Right lung (tissue), 5 donors: ENCODE results near the gene CITED4. TPM values are rescaled to one million over a fixed set of nuclear protein-coding genes. Genes with fewer than 3 reads are reported as not detected.

Source experiments
- DNase-seq, 2 donors: peaks; one replicate each; pipeline ENCODE4 v3.0.0-alpha.2; 2013
- polyA plus RNA-seq, 5 donors: library from polyadenylated mRNA; unstranded; fragments of 120-200 nt; gene quantifications; one replicate each; pipeline versions ENCODE4 v1.2.1 to v1.2.3, GENCODE V29; 2013; ENCODE audit warnings: inconsistent platforms in 1 of 5, low replicate concordance in 1 of 5; ENCODE audit not compliant: insufficient read length in 5 of 5, insufficient read depth in 1 of 5

CITED4 gene
- polyA plus RNA-seq, 5 donors: 1.9 to 6.3 (median 3.1) TPM

DNA sequence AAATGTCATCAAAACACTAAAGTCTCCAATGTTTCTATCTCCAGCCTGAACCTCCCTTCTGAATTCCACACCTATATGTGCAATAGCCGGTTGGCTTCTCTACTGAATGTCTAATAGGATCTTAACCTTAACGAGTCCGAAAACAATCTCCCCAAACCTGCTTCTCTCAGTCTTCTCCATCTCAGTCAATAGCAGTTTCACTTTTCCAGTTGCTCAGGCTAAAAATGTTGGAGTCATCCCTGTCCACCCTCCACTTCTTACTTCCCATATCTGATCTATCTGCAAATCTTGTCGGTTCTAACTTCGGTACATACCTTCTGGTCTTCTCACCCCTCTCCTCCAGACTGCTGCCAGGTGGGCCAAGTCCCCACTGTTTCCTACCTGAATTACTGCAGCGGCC is 25.5 kb upstream of the CITED4 start:
- DNase-seq: no peak

DNA sequence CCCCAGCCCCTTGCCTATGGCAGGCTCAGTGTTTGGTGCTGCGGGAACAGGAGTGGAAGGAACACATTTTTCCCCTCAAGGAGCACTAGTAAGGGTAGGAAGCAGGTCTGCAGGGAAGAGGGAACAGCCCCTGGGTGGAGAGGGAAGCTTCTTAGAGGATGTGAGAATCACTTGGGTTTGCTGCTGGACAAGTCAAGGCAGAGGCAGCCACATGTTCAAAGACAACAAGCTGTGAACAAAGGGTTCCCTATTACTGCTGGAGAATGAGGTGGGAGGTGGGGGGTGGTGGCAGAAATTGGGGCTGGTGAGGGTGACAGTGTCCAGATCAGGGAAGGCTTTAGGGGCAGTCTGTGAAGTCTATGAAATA is 24.8 kb upstream of the CITED4 start:
- no peak for DNase-seq

DNA sequence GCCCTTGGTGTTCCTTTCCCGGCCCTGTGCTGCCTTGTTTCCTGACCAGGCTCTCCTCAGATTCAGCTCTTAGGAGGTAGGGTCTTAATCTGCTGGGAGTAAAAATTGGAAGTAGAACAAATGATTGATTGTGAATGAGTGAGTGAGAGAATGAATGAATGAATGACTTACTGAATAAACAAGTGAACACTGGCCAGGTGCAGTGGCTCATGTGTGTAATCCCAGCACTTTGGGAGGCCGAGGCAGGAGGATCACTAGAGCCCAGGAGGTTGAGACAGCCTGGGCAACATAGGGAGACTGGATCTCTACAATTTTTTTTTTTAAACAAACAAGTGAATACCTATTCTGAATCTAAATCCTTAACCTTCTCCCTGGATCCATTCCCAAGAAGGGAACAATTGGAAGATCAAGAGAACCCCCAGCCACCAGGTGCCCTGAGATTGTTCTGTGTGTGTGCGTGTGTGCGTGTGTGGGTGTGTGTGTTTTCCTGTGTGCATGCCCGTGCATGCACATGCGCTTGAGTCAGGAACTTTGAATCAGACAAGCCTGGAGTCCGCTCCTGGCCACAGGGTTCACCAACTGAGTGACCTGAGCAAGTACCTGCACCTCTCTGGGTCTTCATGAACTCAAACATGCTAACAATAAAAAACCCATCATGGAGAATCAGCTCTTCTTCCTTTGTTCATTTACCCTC is 24.3 kb upstream of the CITED4 start:
- no peak for DNase-seq

DNA sequence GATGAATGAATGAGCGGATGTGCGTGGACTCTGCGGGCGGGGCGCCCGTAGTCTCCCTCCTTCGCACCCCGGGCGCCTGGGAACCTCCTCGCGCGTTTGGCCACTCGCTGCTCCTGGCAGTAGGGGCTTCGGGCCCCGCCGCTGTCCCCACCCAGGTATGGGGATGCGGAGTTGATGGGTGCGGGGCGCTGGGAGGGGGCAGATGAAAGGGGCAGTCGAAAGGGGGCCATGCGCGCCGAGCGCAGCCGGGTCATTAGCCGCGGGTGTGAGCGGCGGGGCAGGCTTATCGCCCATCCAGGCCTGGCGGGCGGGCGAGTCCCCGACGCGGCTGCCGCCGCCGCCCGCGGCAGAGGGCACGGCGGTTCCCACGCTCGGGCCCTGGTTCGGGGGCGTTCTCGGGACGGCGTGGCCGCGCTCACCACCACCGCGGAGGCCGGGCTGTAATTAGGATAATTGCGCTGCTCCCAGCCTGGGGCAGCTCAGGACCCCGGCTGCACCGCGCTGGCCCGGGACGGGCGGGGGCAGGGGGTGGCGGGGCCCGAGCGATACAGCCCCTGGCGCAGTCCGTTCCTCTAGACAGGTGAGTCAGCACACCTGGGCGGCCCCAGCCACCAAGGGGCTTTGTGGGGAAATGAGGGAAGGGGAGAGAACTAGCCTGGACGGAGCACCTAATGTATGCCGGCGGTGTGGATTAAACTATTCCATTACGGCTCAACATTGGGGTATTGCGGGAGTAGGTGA is 22.1 kb upstream of the CITED4 start:
- DNase-seq: no peak

DNA sequence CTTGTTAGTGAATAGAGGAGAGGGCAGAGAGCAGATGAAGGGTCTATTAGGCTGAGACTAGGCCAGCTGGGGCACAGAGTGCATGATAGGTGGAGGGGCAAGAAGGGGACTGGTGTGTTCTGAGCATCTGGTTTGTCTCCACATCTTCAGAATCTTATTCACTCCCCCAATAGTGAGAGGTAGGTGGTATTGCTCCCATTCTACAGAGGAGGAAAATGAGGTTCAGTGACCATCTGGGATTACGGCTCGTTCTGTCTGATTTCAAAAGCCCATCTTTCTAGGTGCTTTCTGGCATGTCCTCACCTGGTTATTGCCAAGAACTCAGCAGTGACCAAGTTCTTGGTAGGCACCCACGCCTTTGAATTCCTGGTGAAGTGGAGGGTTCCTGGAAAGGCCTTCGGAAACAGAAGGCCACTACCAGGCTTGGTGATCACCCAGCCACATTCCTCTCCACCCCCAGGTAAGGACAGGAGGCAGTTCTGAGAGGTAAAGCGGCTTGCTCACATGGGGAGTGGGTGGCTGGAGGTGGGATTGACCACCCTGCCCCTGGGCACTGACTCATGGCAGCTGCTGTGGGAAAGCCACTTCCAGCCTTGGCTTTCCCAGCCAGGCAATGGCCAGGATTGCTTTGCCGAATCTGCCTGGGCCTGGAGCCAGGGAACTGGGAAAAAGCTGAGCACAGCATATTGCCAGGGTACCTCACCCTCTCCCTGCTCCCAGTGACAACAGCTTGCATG is 18.8 kb upstream of the CITED4 start:
- no peak for DNase-seq

DNA sequence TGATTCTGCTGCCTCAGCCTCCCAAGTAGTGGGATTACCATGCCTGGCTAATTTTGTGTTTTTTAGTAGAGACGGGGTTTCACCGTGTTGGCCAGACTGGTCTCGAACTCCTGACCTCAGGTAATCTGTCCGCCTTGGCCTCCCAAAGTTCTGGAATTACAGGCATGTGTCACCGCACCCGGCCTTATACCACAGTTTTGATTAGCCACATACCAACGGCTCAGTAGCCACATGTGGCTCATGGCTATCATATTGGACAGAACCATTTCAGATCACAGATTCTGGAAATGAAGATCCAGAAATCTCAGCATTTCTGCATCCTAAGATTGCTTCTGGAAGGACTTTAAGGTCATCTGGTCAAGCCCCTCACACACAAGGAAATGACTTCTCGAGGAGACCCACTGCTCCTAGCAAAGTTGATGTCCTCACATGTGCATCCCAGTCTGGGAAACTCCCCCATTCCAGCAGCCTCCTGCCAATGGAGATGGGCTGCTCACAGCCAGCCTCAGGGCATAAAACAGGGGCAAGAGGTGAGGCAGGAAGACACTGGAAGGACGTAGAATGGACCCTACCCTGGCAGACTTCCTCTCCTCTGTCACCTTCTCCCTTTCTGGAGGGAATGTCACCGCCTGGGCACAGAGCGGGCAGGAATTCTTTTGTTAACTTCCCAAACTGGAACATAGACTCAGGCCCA is 17.5 kb upstream of the CITED4 start:
- no peak for DNase-seq

DNA sequence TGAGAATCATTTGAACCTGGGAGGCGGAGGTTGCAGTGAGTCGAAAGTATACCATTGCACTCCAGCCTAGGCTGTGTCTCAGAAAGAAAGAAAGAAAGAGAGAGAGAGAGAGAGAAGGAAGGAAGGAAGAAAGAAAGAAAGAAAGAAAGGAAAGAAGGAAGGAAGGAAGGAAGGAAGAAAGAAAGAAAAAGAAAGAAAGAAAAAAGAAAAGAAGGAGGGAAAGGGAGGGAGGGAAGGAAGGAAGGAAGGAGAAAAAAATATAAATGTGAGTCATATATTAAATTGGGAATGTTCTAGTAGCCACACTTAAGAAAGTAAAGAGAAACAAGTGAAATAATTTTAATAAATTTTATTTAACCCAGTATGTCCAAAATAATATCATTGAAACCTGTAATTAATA is 16.7 kb upstream of the CITED4 start:
- no peak for DNase-seq

DNA sequence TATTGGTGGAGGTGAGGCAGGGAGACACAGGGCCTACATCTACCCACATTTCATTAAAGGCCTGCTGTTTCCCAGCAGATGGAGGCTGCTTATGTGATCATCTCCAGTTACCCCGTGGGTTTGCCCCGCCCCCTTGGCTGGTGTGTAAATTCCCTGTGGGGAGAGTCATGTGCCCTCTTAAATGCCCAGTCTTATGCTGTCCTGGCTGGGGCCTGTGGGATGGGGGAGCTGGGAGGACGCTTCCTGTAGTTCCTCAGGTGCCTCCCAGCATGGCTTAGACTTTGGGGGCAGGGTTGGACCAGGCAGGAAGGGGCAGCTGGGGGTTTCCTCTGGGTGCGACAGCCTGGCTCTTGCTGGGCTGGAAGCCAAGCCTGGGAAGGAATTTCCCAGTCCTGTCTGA is 15.5 kb upstream of the CITED4 start:
- no peak for DNase-seq

DNA sequence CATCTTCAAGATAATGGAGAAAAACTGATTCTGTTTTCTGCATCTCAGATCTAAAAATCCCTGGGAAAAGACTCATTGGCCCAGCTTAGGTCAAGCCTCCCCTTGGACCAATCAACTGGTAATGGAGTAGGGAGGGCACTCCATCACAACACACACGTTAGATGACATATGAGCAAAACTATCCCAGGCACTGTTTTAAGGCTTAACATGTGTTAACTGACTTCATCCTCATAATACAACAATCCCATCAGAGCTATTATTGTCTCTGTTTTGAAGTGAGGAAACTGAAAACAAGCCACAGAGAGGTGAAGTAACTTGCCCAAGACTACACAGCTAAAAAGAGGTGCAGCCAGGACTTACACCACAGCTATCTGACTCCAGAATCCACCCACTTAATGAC is 14.7 kb upstream of the CITED4 start:
- no peak for DNase-seq

DNA sequence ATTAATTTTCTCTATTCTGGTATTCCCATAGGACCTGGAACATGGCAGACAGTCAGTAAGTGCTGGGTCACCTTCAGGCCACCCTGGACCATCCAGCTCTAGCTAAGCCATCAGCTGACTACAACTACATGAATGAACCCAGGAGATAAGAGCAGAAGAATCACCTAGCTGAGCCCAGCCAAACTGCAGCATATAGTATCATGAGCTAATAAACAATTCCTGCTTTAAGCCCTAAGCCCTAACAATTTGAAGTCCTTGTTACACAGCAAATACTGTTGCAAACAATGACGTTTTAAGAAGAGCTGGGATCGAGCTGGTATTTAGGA is 14.2 kb upstream of the CITED4 start:
- no peak for DNase-seq

DNA sequence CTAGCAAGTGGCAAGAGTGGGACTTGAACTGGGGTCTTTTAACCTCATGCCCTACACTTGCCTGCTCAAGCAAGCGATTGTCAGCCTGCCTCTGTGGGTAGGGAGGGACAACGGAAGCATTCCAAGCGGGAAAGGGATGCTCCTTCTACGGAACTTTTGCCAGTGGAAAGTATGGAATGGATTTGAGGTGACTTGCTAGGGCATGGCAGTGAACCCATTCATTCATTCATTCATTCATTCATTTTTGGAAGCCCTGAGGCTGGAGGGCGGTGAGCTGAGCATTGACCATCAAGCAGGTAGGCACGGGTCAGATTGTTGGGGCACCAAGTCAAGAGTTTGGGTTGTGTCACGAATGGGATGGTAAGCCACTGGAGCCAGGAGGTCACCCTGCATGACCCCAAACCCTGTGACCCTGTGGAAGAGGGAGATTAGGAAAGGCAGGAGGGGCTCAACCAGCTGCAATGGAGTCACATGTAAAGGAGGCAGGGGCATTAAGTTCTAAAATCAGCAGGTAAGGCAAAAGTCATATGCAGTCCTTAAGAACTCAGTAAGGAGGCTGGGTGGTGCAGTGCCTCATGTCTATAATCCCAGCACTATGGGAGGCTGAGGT is 11.8 kb upstream of the CITED4 start:
- no peak for DNase-seq

DNA sequence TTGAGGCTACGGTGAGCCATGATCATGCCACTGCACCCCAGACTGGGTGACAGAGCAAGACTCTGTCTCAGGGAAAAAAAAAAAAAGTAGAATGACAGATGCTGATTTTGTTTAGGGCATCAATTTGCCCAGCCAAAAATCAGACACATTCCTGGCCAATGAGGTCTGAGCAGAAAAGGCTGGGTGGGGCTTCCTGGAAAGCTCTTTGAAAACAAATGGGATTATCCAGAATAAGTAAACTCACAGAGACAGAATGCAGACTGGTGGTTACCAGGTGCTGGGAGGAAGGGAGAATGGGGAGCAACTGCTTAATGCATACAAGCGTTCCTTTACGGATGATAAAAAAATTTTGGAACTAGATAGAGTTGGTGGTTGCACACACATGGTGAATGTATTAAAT is 10.1 kb upstream of the CITED4 start:
- DNase-seq: no peak

DNA sequence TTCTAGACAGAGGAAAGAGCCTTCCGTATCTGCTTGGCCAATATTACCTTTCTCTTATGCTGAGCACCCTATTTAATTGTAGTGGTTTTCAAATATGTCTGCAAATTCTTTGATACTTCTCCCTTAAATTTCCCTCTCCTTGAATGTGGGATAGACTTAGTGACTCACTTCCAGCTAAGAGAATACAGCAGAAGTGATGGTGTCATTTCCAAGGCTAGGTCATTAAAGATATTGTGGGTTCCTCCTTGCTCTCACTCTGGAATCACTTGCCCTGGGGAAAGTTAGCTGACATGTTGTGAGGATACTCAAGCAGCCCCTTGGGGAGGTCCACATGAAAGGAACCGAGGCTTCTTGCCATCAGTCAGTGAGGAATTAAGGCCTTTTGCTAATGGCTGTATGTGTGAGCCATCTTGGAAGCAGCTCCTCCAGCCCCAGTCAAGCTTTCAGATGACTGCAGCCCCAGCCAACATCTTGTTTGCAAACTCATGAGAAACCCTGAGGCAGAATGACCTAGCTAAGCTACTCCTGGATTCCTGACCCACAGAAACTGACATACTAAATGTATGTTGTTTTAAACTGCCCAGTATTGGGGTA is 8.1 kb upstream of the CITED4 start:
- no peak for DNase-seq

DNA sequence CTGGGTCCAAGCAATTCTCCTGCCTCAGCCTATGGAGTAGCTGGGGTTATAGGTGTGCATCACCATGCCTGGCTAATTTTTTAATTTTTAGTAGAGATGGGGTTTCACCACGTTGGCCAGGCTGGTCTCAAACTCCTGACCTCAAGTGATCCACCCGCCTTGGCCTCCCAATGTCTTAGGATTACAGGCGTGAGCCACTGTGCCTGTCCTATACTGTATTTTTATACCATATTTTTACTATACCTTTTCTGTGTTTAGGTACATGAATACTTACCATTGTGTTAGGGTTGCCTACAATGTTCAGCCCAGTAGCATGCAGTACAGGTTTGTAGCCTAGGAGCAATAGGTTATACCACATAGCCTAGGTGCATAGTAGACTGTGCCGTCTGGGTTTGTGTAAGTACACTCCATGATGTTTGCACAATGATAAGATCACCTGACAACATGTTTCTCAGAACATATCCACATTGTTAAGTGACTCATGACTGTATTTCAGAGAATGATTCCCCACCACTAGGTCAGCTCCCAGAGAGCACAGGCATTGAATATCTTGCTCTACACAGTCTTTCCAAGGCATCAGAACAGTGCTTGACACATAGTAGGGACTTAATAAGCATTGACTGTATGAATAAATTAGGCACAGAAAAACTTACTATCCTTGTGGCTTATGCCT is 6.0 kb upstream of the CITED4 start:
- no peak for DNase-seq

DNA sequence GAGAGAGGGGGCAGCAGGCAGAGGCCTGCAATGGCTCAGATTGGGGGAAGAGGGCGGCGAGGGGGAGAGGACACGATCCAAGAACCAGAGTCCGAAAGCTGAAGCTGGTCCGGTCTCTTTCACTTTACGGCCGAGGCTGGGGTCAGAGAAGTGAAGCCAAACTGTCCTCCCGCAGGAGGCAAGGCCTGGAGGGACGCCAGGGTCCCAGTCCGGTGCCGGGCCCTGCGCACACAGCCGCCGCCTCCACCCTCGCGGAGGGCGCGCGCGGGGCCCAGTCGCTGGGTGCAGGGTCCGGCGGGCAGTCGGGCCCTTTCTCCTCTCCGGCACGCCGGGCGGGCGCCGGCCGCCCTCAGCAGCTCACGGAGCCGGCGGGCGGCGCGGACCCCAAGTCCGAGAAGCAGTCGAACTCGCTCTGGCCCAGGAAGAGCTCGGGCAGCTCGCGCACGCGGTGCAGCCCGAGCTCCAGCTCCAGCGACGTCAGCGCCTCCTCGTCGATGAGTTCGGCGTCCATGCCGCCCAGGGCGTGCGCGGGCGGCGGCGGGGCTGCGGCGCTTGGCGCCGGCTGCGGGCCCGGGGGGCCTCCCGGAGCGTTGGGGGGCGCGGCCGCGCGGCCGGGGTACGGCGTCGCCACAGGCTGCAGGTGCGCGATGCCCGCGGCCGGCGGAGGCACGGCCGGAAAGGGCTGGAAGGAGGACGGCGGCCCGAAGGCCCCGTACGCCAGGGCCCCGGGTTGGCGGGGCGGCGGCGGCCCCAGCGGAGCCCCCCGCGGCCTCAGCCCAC is 749 bp downstream of the CITED4 start:
- DNase-seq: no peak

DNA sequence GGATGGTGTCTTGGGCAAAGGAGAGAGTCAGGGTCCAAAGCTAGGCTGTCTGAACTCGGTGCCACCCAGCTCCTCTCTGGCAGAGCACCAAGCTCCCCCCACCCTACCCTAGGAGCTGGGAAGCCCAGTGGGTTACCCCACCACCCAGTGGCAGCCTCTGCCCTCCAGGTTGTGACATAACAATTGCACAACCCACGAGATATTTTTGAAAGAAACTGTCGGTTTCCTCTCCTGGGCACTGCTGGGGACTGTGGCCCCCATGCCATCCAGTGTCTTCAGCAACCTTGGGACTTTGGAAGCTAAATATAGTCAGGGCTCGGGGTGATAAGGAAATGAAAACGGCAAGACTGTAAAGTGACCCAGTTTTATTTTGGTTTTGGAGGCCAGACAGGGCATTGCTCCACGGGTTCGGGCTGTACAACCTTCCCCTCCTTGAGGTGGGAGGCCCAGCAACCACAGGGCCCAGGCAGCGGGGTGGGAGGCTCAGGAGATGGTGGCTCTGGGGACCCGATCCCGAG is 1.4 kb downstream of the CITED4 start:
- no peak for DNase-seq

DNA sequence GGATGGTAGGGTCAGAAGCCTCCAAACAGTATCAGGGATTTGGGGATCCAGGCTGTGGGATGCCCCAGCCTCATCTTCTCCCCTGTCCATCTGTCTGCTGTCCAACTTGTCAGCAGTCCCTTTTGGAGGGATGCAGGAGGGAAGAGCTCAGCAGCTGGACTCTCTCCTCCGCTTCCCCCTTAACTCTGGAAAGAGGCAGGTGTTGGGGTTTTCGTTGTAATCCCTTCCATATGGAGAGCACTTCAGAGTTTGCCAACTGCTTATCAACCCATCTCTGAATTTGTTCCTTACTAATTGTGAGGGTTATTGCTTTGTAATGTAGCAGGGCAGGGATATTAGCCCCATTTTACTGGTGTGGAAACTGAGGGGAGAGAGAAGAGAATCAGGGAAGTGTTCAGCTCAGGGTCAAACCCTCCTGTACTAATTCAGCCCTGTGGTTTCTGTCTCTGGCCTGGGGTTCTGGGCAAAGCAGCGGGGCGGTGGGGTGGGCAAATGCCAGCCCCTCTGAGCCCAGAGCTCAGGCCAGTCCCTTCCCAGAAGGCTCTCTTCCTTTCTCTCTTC is 3.2 kb downstream of the CITED4 start:
- DNase-seq: no peak

DNA sequence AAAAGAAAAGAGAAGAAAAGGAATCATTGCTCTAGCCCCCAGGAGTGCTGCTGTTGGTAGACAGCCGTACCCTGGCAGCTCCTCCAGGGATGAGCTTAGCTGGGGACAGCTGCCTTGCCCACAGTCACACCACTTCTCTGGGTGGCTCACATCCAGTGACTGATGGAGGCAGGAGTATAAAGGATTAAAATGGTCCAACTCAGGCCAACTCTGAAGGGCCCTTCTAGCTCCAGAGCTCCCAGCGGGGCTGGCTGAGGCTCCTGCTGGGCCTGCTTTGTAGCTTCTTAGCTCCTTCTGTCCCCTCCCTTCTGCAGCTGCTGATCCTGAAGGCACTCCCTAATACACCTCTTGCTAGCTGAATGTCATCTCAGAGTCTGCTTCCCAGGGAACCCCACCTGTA is 4.4 kb downstream of the CITED4 start:
- no peak for DNase-seq

DNA sequence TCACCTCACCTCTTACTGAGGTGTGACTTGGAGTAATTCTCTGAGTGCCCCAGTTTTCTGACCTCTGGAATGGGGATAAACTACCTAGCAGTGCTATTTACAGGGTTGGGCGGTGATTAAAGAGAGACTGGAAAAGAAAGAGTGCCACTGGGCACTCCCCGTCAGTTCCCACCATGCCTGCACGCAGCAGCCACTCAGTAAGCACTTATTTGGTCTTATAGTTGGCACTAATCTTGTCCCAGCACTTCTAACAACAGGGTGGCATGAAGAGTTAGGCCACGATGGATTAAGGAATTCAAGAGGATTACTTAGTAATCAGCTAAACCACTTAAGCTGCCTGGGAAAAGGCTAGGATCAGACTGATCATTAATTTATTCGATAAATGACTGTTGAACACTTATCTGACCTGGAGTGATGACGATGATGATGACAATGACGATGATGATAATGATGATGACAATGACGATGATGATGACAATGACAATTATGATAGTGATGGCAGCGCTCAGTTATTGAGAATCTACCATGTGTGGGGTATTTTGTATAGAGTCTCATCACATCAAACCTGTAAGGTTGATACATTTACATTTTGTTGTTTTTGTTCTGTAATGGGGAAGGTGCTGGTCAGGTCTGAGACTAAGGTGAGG is 5.4 kb downstream of the CITED4 start:
- no peak for DNase-seq
